Measurements from ENCODE around the gene NANS. TPM values are rescaled to one million over a fixed set of nuclear protein-coding genes. Genes with fewer than 3 reads are reported as not detected.
A peak's percentile ranks its signal among the peaks of the same experiment; 100 is the strongest.
"Not testable (repeated sequence)": the region's sequence is repeated elsewhere in the genome, so short reads cannot be mapped to it uniquely, and the experiment has no call there.

The NANS gene
- total RNA-seq, 2 experiments from 2014 or later = 48.4 to 51.9 TPM

- intact Hi-C loops (cut with micrococcal nuclease) = no loop called here
- Mint-ChIP-seq H3K9me3 (no peaks in the 10 kb centered on the region), H3K4me3 (no peak overlapping the region), H3K36me3 (peaks cover 38% of the 10 kb centered on the region), H3K27ac (no peak overlapping the region), H3K4me1 (ENCODE audit: low read depth) (peaks cover 11% of the 10 kb centered on the region), H3K27me3 (no peaks in the 10 kb centered on the region)
- DNase-seq = no peak
- ChIA-PET POLR2A (no interaction called here), CTCF (no interaction called here)
These were observed 8.3 kb downstream of the NANS start for GRCh38 chr9:98064623-98065392.

GRCh38 chr9:98066235-98066634, 9.7 kb downstream of the NANS start:
- Mint-ChIP-seq H3K9me3 (no peaks in the 10 kb centered on the region), H3K4me3 (no peak overlapping the region), H3K36me3 (peaks cover 33% of the 10 kb centered on the region), H3K27ac (no peak overlapping the region), H3K27me3 (no peaks in the 10 kb centered on the region), H3K4me1 (ENCODE audit: low read depth) (peaks cover 8% of the 10 kb centered on the region)
- ChIA-PET POLR2A (no interaction called here), CTCF (no interaction called here)
- intact Hi-C loops (cut with micrococcal nuclease) = no loop called here
- DNase-seq = no peak

- H3K27me3 Mint-ChIP-seq = no peaks in the 10 kb centered on the region
- CTCF ChIA-PET = interaction anchor here (1.1 kb wide), 1 partner anchor 33 kb away, joined by 4 read pairs; no protein-coding TSS in a partner anchor
- intact Hi-C loops (cut with micrococcal nuclease) = no loop called here
- POLR2A ChIA-PET = no interaction called here
- peaks cover 33% of the 10 kb centered on the region for H3K36me3 Mint-ChIP-seq
- peaks cover 8% of the 10 kb centered on the region for H3K4me1 Mint-ChIP-seq (ENCODE audit: low read depth)
- no peak for DNase-seq
- H3K4me3 Mint-ChIP-seq = no peak overlapping the region
- H3K27ac Mint-ChIP-seq = no peak overlapping the region
- H3K9me3 Mint-ChIP-seq = no peaks in the 10 kb centered on the region
These were observed 10.7 kb downstream of the NANS start for GRCh38 chr9:98067184-98067583.

- POLR2A ChIA-PET = interaction anchor here (0.6 to 1.0 kb wide), 2 partner anchors 11 to 37 kb away, joined by 3 read pairs; no protein-coding TSS in a partner anchor
- Mint-ChIP-seq H3K4me1 (ENCODE audit: low read depth) (peaks cover 15% of the 10 kb centered on the region), H3K36me3 (peaks cover 20% of the 10 kb centered on the region), H3K27me3 (no peaks in the 10 kb centered on the region), H3K4me3 (no peak overlapping the region), H3K27ac (no peak overlapping the region), H3K9me3 (no peaks in the 10 kb centered on the region)
- no peak for DNase-seq
- CTCF ChIA-PET = no interaction called here
- intact Hi-C loops (cut with micrococcal nuclease) = no loop called here
These were observed 13.0 kb downstream of the NANS start for GRCh38 chr9:98069551-98069950.

GRCh38 chr9:98070704-98071103, 14.2 kb downstream of the NANS start:
- no peaks in the 10 kb centered on the region for H3K27me3 Mint-ChIP-seq
- no peak for DNase-seq
- H3K9me3 Mint-ChIP-seq = no peaks in the 10 kb centered on the region
- no peak overlapping the region for H3K27ac Mint-ChIP-seq
- intact Hi-C loops (cut with micrococcal nuclease) = loop anchor here (10.0 kb wide), 1 partner anchor 724 kb away; the partner anchor contains the start of gene ANKS6
- H3K36me3 Mint-ChIP-seq = peaks cover 13% of the 10 kb centered on the region
- peaks cover 25% of the 10 kb centered on the region for H3K4me1 Mint-ChIP-seq (ENCODE audit: low read depth)
- H3K4me3 Mint-ChIP-seq = no peak overlapping the region
- CTCF ChIA-PET = interaction anchor here (0.9 kb wide), 1 partner anchor 9 kb away, joined by 3 read pairs; no protein-coding TSS in a partner anchor
- POLR2A ChIA-PET = interaction anchor here (1.3 kb wide), 1 partner anchor 13 kb away, joined by 5 read pairs; no protein-coding TSS in a partner anchor

- intact Hi-C loops (cut with micrococcal nuclease) = loop anchor here (10.0 kb wide), 1 partner anchor 723 kb away; the partner anchor contains the start of gene ANKS6
- DNase-seq = no peak
- CTCF ChIA-PET = interaction anchor here (0.9 to 1.1 kb wide), 2 partner anchors 14 to 192 kb away, joined by 3 to 4 read pairs; no protein-coding TSS in a partner anchor
- H3K36me3 Mint-ChIP-seq = peaks cover 9% of the 10 kb centered on the region
- H3K27me3 Mint-ChIP-seq = no peaks in the 10 kb centered on the region
- H3K4me1 Mint-ChIP-seq (ENCODE audit: low read depth) = peaks cover 34% of the 10 kb centered on the region
- H3K9me3 Mint-ChIP-seq = no peaks in the 10 kb centered on the region
- H3K27ac Mint-ChIP-seq = no peak overlapping the region
- POLR2A ChIA-PET = interaction anchor here (1.3 kb wide), 1 partner anchor 14 kb away, joined by 5 read pairs; no protein-coding TSS in a partner anchor
- no peak overlapping the region for H3K4me3 Mint-ChIP-seq
These were observed 15.2 kb downstream of the NANS start for GRCh38 chr9:98071737-98072136.

- peaks cover 41% of the 10 kb centered on the region for H3K4me1 Mint-ChIP-seq (ENCODE audit: low read depth)
These were observed 17.8 kb downstream of the NANS start for GRCh38 chr9:98074115-98074990.

GRCh38 chr9:98075332-98075805, 18.8 kb downstream of the NANS start:
- Mint-ChIP-seq H3K27ac (peak overlapping the region; percentile 93), H3K27me3 (no peaks in the 10 kb centered on the region), H3K9me3 (no peaks in the 10 kb centered on the region), H3K4me3 (peak overlapping the region; percentile 48), H3K4me1 (ENCODE audit: low read depth) (peaks cover 41% of the 10 kb centered on the region), H3K36me3 (peaks cover 25% of the 10 kb centered on the region)
- CTCF ChIA-PET = interaction anchor here (0.6 to 3.1 kb wide), 11 partner anchors 15 to 189 kb away, joined by 3 to 32 read pairs (median 4); partner anchors contain the start of genes NANS and TBC1D2
- intact Hi-C loops (cut with micrococcal nuclease) = loop anchor here (1.0 to 10.0 kb wide), 9 partner anchors 18 to 719 kb away; partner anchors contain the start of genes ANKS6, ANP32B, TBC1D2 and TRMO
- POLR2A ChIA-PET = interaction anchor here (1.9 kb wide), 1 partner anchor 17 kb away, joined by 4 read pairs; no protein-coding TSS in a partner anchor
- DNase-seq = peak; percentile 59

More at GRCh38 chr9:98074115-98074990, 17.8 kb downstream of the NANS start:
- intact Hi-C loops (cut with micrococcal nuclease) = loop anchor here (1.0 to 10.0 kb wide), 5 partner anchors 130 to 720 kb away; partner anchors contain the start of genes ANKS6, TBC1D2 and TRMO
- Mint-ChIP-seq H3K36me3 (peaks cover 20% of the 10 kb centered on the region), H3K27me3 (no peaks in the 10 kb centered on the region), H3K4me3 (no peak overlapping the region), H3K9me3 (no peaks in the 10 kb centered on the region), H3K27ac (peak overlapping the region; percentile 93)
- DNase-seq = peak; percentile 79
- POLR2A ChIA-PET = interaction anchor here (1.9 kb wide), 1 partner anchor 16 kb away, joined by 4 read pairs; no protein-coding TSS in a partner anchor
- CTCF ChIA-PET = interaction anchor here (0.6 to 3.1 kb wide), 26 partner anchors 14 to 191 kb away, joined by 3 to 32 read pairs (median 4); partner anchors contain the start of genes NANS, TBC1D2 and TRIM14

- H3K36me3 Mint-ChIP-seq = peaks cover 30% of the 10 kb centered on the region
- POLR2A ChIA-PET, DNase-seq, H3K27me3 Mint-ChIP-seq, H3K4me3 Mint-ChIP-seq, H3K9me3 Mint-ChIP-seq: not testable (repeated sequence)
- peak overlapping the region; percentile 93 for H3K27ac Mint-ChIP-seq
- intact Hi-C loops (cut with micrococcal nuclease) = loop anchor here (10.0 kb wide), 1 partner anchor 718 kb away; the partner anchor contains the start of gene ANKS6
- peaks cover 49% of the 10 kb centered on the region for H3K4me1 Mint-ChIP-seq (ENCODE audit: low read depth)
- CTCF ChIA-PET = interaction anchor here (1.4 to 2.1 kb wide), 2 partner anchors 186 to 187 kb away, joined by 4 to 8 read pairs; no protein-coding TSS in a partner anchor
These were observed 20.0 kb downstream of the NANS start for GRCh38 chr9:98076514-98076890.

- peak overlapping the region; percentile 76 for H3K27ac Mint-ChIP-seq
- no peaks in the 10 kb centered on the region for H3K27me3 Mint-ChIP-seq
- DNase-seq = no peak
- CTCF ChIA-PET = interaction anchor here (1.0 to 2.4 kb wide), 3 partner anchors 8 to 23 kb away, joined by 3 to 7 read pairs (median 3); no protein-coding TSS in a partner anchor
- H3K4me3 Mint-ChIP-seq = no peak overlapping the region
- intact Hi-C loops (cut with micrococcal nuclease) = loop anchor here (10.0 kb wide), 1 partner anchor 716 kb away; the partner anchor contains the start of gene ANKS6
- no peaks in the 10 kb centered on the region for H3K9me3 Mint-ChIP-seq
- H3K4me1 Mint-ChIP-seq (ENCODE audit: low read depth) = peaks cover 64% of the 10 kb centered on the region
- POLR2A ChIA-PET = no interaction called here
- H3K36me3 Mint-ChIP-seq = peaks cover 46% of the 10 kb centered on the region
These were observed 22.4 kb downstream of the NANS start for GRCh38 chr9:98078895-98079294.

- no peaks in the 10 kb centered on the region for H3K27me3 Mint-ChIP-seq
- H3K36me3 Mint-ChIP-seq = peaks cover 51% of the 10 kb centered on the region
- no peak for DNase-seq
- H3K9me3 Mint-ChIP-seq = no peaks in the 10 kb centered on the region
- peak overlapping the region; percentile 91 for H3K27ac Mint-ChIP-seq
- H3K4me3 Mint-ChIP-seq = no peak overlapping the region
- H3K4me1 Mint-ChIP-seq (ENCODE audit: low read depth) = peaks cover 50% of the 10 kb centered on the region
- intact Hi-C loops (cut with micrococcal nuclease) = no loop called here
- ChIA-PET POLR2A (interaction anchor here (2.1 kb wide), 1 partner anchor 17 kb away, joined by 7 read pairs; no protein-coding TSS in a partner anchor), CTCF (interaction anchor here (2.4 kb wide), 1 partner anchor 17 kb away, joined by 7 read pairs; no protein-coding TSS in a partner anchor)
These were observed 23.8 kb downstream of the NANS start for GRCh38 chr9:98080326-98080725.
